Peyer's patch (tissue), 4 donors: Measurements from ENCODE around the gene AGO1.

Source experiments
- CTCF ChIP-seq, 6 experiments: fragments of 450-650 bp in 4 of 6; fragments of 200-600 bp in 2 of 6; sonication (generic) in 1 of 6; IDR thresholded peaks; one replicate each; pipeline ENCODE4 v1.5.1; 2017 to 2019; ENCODE audit warnings: antibody characterized with exemption in 6 of 6, mild to moderate bottlenecking in 3 of 6, moderate library complexity in 1 of 6
- POLR2A ChIP-seq, 2 donors: fragments of 450-650 bp; IDR thresholded peaks; one replicate each; pipeline ENCODE4 v1.5.1; 2017; ENCODE audit warnings: antibody characterized with exemption in 2 of 2, mild to moderate bottlenecking in 2 of 2, moderate library complexity in 2 of 2

GRCh38 chr1:35914717-35915116 lies 31.7 kb downstream of the AGO1 start:
- no peak for TF ChIP-seq CTCF (IDR thresholded peaks at IDR 0.05)
- TF ChIP-seq POLR2A (IDR thresholded peaks at IDR 0.05) = no peak
